ENCODE results near the gene SORCS2.

SORCS2 gene

DNA sequence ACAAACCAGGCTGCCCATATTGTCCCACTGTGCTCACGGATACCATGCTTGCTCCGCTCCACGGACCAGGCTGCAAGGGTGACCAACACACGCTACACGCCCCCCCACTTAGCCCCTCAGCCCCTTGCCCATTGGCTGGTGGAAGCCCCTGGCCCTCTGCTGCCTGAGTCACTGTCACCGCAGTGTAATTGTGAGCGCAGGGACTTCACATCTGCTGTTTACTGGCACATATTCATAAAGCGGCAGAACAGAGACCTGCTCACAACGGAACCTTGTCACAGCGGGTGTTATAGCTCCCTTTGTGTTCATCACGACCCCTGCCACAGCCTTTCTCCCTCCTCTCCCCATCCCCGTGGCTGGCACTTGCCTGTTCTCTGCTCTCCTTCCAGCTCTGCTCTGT, 158.7 kb downstream of the SORCS2 start:
- DNase-seq (ENCODE audit: low spot score): no peak

DNA sequence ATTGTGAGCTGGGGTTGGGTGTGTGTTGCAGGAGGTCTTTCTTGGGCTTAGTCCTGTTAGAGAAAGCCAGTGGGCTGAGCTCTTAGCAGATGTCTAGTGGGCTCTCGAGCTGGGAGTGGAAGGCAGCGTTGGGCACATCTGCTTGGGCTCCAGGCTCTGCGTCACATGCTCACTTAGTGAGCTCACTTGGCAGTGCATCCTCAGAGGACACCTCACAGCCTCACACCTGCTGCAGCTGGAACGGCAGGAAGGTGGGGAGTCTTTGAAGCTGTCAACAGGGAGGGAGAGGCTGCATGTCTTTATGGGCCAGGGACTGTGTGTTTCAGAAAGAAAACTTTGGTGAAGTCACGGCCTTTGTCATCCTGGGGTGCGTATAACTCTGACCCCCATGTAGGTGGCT, 160.1 kb downstream of the SORCS2 start:
- TF ChIP-seq, protein P1, sequence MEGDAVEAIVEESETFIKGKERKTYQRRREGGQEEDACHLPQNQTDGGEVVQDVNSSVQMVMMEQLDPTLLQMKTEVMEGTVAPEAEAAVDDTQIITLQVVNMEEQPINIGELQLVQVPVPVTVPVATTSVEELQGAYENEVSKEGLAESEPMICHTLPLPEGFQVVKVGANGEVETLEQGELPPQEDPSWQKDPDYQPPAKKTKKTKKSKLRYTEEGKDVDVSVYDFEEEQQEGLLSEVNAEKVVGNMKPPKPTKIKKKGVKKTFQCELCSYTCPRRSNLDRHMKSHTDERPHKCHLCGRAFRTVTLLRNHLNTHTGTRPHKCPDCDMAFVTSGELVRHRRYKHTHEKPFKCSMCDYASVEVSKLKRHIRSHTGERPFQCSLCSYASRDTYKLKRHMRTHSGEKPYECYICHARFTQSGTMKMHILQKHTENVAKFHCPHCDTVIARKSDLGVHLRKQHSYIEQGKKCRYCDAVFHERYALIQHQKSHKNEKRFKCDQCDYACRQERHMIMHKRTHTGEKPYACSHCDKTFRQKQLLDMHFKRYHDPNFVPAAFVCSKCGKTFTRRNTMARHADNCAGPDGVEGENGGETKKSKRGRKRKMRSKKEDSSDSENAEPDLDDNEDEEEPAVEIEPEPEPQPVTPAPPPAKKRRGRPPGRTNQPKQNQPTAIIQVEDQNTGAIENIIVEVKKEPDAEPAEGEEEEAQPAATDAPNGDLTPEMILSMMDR (IDR thresholded peaks at IDR 0.05; ENCODE audit: extremely low read depth, missing control alignments): no peak
- DNase-seq (ENCODE audit: low spot score): no peak

More for the DNA sequence above, 158.7 kb downstream of the SORCS2 start:
- TF ChIP-seq, protein P1 (IDR thresholded peaks at IDR 0.05; ENCODE audit: extremely low read depth, missing control alignments): no peak

DNA sequence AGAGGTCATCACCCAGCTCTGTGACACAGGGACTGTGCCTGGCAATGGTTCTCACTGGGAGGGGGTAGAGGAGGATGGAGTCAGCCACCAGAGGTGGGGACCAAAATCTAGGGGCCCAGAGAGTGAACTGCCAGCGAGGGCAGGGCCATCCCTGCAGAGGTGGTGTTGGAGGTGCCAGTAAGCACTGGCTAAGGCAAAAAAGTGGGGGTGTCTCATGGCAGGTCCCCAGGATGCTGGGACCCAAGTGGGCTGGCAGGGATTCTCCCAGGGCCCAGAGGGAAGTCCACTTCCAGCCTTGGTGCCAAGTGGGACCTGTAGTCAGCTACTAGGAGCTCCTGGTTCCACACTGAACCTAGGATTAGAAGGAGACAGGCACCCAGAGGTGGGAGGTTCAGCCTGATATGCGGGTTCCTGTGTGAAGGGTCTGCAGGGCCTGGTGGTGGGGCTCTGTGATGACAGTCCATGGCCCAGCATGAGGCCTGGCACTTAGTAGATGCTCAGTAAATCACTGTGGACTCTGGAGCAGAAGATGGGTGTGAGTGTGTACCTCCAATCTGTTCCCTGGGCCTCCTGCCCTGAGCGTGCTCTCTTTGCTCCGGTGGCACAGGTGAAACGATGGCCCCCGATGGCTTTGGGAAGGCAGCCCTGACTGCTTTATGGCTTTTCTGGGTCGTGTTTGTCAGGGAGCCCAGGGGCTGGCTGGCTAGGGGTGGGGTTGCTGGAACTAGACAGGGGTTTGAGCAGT, 160.9 kb downstream of the SORCS2 start:
- TF ChIP-seq, protein P1 (IDR thresholded peaks at IDR 0.05; ENCODE audit: extremely low read depth, missing control alignments): no peak
- DNase-seq (ENCODE audit: low spot score): no peak

DNA sequence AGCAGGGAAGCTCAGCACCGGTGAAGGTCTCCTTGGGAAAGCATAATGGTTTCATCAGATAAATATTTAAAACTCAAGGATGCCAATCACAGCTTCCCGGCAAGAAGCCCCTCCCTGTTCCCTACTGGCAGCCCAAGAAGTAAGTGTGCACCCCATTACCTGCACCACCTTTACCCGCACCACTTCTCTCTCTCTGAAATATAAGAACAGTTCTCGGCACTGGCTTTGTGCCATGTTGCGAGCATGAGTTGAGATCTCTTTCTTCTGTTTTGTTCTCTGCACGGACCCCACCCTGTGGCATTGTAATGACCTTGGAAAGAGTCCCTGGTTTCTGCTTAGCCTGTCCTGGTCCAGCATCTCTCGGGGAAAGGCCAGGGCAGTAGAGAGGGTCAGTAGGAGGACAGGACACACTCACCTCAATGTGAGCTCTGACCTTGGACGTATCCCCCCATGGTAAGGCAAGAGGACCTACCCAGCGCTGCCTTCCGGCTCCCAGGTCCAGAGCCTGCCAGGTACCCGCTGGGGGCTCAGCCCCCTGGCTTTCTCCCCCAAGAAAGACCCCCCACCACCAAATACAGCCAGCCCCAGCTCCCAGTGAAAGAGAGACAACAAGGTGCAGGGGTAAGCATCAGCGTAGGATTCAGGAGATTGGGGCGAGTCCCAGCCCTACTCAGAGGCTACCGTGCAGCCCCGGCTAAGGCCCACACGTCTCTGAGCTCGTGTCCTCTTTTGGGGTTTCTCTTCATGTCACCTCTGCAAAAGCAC, 161.7 kb downstream of the SORCS2 start:
- no peak for DNase-seq (ENCODE audit: low spot score)
- TF ChIP-seq, protein P1 (IDR thresholded peaks at IDR 0.05; ENCODE audit: extremely low read depth, missing control alignments): no peak

DNA sequence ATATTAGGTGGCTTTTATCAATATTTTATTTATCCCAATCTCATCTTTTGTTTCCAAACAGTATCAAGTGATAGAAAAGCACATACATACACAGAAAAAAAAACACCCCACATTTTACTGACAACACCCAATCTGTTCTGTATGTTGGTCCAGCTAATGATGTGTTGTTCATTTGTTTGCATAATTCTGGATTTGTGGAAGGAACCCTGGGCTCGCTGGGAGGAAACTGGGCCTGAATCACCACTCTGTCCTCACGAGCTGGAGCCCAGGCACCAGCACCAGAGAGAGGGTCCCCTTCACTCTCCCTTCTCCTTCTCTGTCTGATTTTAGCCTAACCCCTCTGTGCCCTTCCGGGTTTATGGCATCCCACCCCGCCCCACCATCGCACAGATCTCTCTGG, 162.6 kb downstream of the SORCS2 start:
- TF ChIP-seq, protein P1 (IDR thresholded peaks at IDR 0.05; ENCODE audit: extremely low read depth, missing control alignments): no peak
- DNase-seq (ENCODE audit: low spot score): no peak

DNA sequence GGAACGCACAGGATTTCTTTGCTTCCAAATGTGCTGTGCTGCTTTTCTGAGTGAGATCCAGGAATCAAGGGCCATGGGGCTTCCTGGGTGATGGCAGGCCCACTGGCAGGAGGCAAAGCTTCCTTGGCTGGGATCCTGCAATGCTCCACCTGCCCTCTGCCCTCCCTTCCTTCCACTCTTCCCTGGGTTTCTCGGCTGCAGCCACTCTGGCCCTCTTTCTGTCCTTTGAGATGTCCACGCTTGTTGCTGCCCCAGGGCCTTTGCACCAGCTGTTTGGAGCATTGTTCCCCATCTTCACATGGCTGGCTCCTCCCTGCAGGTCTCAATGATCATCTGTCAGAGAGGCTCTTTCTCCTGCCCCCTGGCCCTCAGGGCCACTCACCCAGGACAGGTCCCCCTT, 163.5 kb downstream of the SORCS2 start:
- no peak for DNase-seq (ENCODE audit: low spot score)
- TF ChIP-seq, protein P1 (IDR thresholded peaks at IDR 0.05; ENCODE audit: extremely low read depth, missing control alignments): no peak

DNA sequence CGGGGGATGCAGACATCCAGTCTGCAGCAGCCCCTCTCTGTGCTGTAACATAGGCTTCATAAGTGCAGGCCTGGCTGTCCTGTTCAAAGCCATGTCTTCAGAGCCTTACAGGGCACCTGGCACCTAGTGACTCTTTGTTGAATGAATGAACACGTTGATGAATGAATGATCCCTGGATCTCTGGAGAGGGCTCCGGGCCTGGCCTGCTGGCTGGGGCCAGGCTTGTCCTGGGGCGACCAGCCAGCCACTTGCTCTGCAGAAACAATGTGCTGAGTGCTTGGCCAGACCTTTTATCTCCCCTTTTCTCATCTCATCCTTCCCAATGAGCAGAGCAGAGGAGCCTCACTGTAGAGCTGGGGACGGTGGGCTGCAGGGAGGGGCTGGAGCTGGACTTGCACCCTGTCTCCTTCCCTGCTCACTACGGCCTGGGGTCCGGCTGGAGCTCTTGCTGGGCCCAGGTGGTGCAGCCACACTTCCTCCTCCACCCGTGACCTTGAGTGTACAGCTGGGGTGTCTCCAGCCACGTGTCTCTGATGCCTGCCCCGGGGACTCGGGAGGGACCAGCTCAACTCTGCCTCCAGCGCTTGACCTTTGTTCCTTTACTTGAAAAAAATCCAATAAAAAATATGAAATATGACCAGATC, 164.5 kb downstream of the SORCS2 start:
- DNase-seq (ENCODE audit: low spot score): no peak
- TF ChIP-seq, protein P1 (IDR thresholded peaks at IDR 0.05; ENCODE audit: extremely low read depth, missing control alignments): no peak

Measured in GM20000 (cell line).